ENCODE results near the gene DDX25. TPM values are rescaled to one million over a fixed set of nuclear protein-coding genes. Genes with fewer than 3 reads are reported as not detected.

DDX25 gene
- total RNA-seq, 4 donors from 2014 or later, result not detected

- intact Hi-C loops (cut with DNase I; ENCODE audit: low total_unique reads) (no loop called here), in situ Hi-C loops (cut with MboI; ENCODE audit: low sequenced_read_pairs in 4 of 4) (no loop called here)
- DNase-seq (no peak), ATAC-seq (no peak)
- H3K36me3 ChIP-seq, result no peaks in the 10 kb centered on the region
- TF ChIP-seq CTCF (IDR thresholded peaks at IDR 0.05 in 4 of 5, conservative IDR thresholded peaks at IDR 0.05 in 1 of 5) (no peak), POLR2A (IDR thresholded peaks at IDR 0.05) (no peak)
- no peaks in the 10 kb centered on the region for H3K9me3 ChIP-seq
- no peak overlapping the region for H3K4me3 ChIP-seq
- no peaks in the 10 kb centered on the region for H3K4me1 ChIP-seq
- no peak overlapping the region for H3K27ac ChIP-seq
- no peaks in the 10 kb centered on the region for H3K27me3 ChIP-seq
These were observed 71.3 kb downstream of the DDX25 start for GRCh38 chr11:125975634-125976033.

DNA sequence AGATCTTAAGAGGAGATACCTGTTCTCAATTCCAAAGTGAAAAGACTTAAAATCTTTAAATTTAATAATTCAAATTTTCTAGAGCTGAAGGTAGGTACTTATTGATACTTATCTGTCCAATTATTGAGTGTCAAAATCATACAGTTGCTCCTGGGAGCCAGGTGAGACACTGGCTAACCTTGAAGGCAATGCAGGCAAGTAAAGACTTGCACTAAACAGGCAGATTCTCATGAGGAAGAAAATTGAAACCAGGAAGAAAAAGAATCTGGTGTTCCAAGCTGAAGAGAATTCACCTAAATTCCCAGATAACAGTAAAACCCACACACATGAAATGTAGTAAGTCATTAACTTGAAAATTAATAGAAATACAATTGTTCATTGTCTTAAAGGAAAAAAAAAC, 71.8 kb downstream of the DDX25 start:
- no peak for DNase-seq
- ATAC-seq, result no peak
- in situ Hi-C loops (cut with MboI; ENCODE audit: low sequenced_read_pairs in 4 of 4), result no loop called here
- Histone ChIP-seq H3K36me3 (no peaks in the 10 kb centered on the region), H3K27ac (no peak overlapping the region), H3K27me3 (no peaks in the 10 kb centered on the region), H3K4me3 (no peak overlapping the region), H3K4me1 (no peaks in the 10 kb centered on the region), H3K9me3 (no peaks in the 10 kb centered on the region)
- TF ChIP-seq POLR2A (IDR thresholded peaks at IDR 0.05) (no peak), CTCF (IDR thresholded peaks at IDR 0.05 in 4 of 5, conservative IDR thresholded peaks at IDR 0.05 in 1 of 5) (no peak)
- intact Hi-C loops (cut with DNase I; ENCODE audit: low total_unique reads), result no loop called here

DNA sequence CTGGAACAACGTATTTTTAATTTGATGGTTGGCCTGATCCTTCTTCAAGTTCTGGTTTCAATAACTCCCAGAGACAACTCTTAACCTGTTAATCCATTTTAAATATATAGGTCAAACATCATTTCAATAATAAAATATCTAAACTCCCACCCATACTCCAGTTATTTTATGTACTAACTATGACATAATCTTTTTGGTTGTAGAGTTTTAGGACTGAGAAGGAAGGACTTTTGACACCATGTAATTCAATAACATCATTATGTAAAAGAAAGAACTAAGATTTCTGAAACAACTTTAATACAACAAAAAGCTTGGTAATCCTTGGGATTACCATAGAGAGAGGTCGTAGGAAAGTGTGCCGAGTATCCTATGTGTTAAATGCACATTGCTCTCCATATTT, 73.0 kb downstream of the DDX25 start:
- Histone ChIP-seq H3K4me3 (no peak overlapping the region), H3K27ac (no peak overlapping the region), H3K9me3 (no peaks in the 10 kb centered on the region), H3K36me3 (no peaks in the 10 kb centered on the region), H3K27me3 (no peaks in the 10 kb centered on the region), H3K4me1 (no peaks in the 10 kb centered on the region)
- ATAC-seq, result no peak
- intact Hi-C loops (cut with DNase I; ENCODE audit: low total_unique reads) (no loop called here), in situ Hi-C loops (cut with MboI; ENCODE audit: low sequenced_read_pairs in 4 of 4) (no loop called here)
- no peak for TF ChIP-seq POLR2A (IDR thresholded peaks at IDR 0.05)
- TF ChIP-seq CTCF (IDR thresholded peaks at IDR 0.05 in 4 of 5, conservative IDR thresholded peaks at IDR 0.05 in 1 of 5), result no peak
- DNase-seq, result no peak

DNA sequence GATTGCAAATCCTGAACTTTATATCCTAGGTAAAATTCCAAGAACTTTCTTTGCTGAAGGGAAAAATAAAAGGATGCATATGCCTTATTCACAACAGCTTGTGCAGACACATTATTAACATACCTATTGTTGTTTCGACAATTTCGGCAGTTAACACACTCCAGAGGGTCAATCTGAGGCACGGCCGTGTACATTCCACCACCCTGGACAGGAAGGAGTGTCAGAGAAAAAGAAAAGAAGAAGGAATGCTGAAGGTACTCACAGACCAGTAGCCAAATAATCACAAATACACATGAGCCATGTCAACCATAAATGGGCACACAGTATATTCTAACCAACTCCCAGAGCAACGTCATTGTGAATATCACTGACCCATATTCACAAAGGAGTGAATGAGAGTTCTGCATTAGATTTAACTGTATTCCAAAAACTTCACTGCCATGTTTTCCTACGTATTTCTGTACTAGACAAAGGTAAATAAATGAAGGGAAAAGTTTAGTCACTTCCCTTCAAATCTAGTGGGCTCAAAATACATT, 73.9 kb downstream of the DDX25 start:
- no peak overlapping the region for H3K27ac ChIP-seq
- no peaks in the 10 kb centered on the region for H3K9me3 ChIP-seq
- TF ChIP-seq CTCF (IDR thresholded peaks at IDR 0.05 in 4 of 5, conservative IDR thresholded peaks at IDR 0.05 in 1 of 5) (no peak), POLR2A (IDR thresholded peaks at IDR 0.05) (no peak)
- no peaks in the 10 kb centered on the region for H3K4me1 ChIP-seq
- ATAC-seq (no peak), DNase-seq (no peak)
- no peak overlapping the region for H3K4me3 ChIP-seq
- no peaks in the 10 kb centered on the region for H3K36me3 ChIP-seq
- no peaks in the 10 kb centered on the region for H3K27me3 ChIP-seq
- in situ Hi-C loops (cut with MboI; ENCODE audit: low sequenced_read_pairs in 4 of 4), result no loop called here
- intact Hi-C loops (cut with DNase I; ENCODE audit: low total_unique reads), result no loop called here

Other genes with a start within 250 kb of the DDX25 start
- gene ACRV1, start 223.7 kb upstream of the DDX25 start, total RNA-seq, result not detected
- gene PATE1, start 158.2 kb upstream of the DDX25 start, total RNA-seq, result not detected
- gene PATE2, start 125.7 kb upstream of the DDX25 start, total RNA-seq, result not detected
- not detected for gene PATE3, start 116.4 kb upstream of the DDX25 start, total RNA-seq
- not detected for gene PATE4, start 71.2 kb upstream of the DDX25 start, total RNA-seq
- gene HYLS1, start 16.8 kb upstream of the DDX25 start, total RNA-seq, result 1 to 10 TPM in 3 of 4 donors, under 1 TPM in 1; 0.56 to 3.9 (median 1.9) TPM
- gene PUS3, start 1.3 kb upstream of the DDX25 start, total RNA-seq, result 10 to 100 TPM in 3 of 4 donors, 1 to 10 TPM in 1; 7.0 to 13.5 (median 11.7) TPM
- under 1 TPM in 1 of 4 donors, not detected in 3; 0.10 TPM for gene VSIG10L2, start 41.5 kb downstream of the DDX25 start, total RNA-seq
- 1 to 10 TPM; 1.0 to 2.0 (median 1.8) TPM for gene CDON, start 158.4 kb downstream of the DDX25 start, total RNA-seq